ENCODE results near the gene ARPC1B. TPM values are rescaled to one million over a fixed set of nuclear protein-coding genes. Genes with fewer than 3 reads are reported as not detected.
"Not testable (repeated sequence)": the region's sequence is repeated elsewhere in the genome, so short reads cannot be mapped to it uniquely, and the experiment has no call there.

Gene ARPC1B
- polyA plus RNA-seq, 4 donors: 26.5 to 47.6 (median 34.2) TPM

DNA sequence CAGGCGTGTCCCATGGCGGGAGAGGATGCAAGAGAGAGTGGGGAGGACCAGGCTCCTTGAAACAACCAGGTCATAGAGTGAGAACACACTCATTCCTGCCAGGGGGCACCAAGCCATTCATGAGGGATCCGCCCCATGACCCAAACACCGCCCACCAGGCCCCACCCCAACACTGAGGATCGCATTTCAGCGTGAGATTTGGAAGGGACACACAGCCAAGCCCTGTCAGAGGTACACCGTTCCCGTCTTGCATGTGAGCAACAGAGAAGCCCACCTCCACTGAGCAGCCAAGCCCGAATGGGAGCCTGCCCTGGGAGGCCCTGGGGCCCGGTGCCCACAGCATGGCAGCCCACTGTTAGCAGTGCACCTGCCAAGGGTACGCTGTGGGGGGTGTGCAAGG lies 7.9 kb upstream of the ARPC1B start:
- no peak for DNase-seq (ENCODE audit: low read depth in 4 of 4, low spot score in 3 of 4)

GRCh38 chr7:99368750-99369389 lies 5.7 kb upstream of the ARPC1B start:
- DNase-seq (ENCODE audit: low read depth in 4 of 4, low spot score in 3 of 4): no peak

DNA sequence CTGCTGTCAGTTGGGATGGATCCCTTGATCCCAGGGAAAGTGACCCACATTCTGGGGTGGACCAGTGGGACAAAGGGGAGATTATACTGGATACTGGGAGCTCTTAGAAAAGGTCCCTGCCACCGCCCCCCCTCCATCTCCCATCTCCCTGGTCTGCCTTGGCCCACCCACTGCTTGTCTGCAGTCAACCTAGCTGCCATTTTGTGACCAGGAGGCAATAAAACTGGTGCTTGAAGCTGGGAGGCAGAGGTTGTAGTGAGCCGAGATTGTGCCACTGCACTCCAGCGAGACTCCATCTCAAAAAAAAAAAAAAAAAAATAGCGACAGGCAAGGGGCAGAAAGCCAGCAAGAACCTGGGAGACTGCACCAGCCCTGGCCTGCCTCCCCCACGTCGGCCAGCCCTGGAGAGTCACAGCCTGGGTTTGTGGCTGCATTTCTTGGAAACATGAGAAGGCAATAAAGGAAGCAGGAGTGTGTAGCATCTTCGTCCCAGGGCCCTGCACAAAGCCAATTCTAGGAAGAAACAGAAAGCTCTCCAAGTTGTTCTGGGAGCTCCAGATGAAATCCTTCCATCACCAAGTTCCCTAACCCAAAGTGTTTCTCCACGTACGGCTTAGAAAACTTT lies 4.7 kb upstream of the ARPC1B start:
- DNase-seq (ENCODE audit: low read depth in 4 of 4, low spot score in 3 of 4): no peak

DNA sequence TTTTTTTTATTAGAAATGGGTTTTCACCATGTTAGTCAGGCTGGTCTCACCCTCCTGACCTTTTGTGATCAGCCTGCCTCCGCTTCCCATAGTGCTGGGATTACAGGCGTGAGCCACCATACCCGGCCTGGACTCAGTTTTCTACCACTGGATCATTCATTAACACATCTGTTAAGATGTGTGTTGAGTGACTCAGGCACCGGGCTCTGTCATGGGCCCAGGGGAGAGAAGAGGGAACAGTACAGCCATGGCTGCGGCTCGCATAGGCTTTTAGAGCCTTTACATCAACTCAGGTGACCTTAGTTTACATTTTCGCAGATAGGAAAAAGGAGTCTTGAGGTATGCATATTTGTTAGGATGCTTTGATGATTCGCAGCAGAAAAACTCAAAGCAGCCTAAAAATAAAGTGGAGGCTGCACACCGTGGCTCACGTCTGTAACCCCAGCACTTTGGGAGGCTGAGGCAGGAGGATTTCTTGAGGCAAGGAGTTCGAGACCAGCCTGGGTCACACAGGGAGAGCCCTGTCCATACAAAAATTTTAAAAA lies 3.1 kb upstream of the ARPC1B start:
- no peak for DNase-seq (ENCODE audit: low read depth in 4 of 4, low spot score in 3 of 4)

DNA sequence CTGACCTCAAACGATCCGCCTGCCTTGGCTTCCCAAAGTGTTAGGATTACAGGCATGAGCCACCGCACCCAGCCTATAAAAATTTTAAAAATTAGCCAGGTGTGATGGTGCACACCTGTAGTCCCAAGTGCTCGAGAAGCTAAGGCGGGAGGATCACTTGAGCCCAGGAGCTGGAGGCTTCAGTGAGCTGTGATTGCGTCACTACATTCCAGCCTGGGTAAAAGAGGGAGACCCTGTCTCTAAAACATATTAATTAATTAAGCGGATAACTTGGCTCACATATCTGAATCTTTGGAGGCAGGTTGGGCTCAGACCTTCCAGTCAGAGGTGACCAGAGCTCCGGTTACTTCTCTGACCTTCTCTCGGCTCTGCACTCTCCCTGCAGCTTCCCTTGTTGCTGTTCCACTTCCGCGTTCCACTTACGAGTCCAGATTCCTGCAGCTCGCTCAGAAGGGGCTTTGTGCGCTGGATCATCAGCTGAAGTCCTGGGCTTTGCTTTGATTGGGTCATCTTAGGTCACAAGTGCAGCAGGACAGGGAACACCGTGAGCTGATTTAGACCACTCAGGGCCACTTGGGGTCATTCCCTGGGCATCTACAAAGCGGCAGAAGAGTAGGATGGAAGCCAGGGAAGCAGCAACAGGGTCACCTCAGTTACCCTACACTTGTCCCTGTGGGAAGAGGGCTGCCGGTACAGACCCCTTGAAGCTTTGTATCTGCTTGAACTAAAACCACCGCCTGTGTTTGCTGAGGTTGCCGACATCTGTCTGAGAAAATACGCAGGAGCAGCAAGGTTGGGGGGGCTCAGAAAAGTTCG lies 2.0 kb upstream of the ARPC1B start:
- peak in 1 of 4 donors; percentile 60 for DNase-seq (ENCODE audit: low read depth in 4 of 4, low spot score in 3 of 4)

DNA sequence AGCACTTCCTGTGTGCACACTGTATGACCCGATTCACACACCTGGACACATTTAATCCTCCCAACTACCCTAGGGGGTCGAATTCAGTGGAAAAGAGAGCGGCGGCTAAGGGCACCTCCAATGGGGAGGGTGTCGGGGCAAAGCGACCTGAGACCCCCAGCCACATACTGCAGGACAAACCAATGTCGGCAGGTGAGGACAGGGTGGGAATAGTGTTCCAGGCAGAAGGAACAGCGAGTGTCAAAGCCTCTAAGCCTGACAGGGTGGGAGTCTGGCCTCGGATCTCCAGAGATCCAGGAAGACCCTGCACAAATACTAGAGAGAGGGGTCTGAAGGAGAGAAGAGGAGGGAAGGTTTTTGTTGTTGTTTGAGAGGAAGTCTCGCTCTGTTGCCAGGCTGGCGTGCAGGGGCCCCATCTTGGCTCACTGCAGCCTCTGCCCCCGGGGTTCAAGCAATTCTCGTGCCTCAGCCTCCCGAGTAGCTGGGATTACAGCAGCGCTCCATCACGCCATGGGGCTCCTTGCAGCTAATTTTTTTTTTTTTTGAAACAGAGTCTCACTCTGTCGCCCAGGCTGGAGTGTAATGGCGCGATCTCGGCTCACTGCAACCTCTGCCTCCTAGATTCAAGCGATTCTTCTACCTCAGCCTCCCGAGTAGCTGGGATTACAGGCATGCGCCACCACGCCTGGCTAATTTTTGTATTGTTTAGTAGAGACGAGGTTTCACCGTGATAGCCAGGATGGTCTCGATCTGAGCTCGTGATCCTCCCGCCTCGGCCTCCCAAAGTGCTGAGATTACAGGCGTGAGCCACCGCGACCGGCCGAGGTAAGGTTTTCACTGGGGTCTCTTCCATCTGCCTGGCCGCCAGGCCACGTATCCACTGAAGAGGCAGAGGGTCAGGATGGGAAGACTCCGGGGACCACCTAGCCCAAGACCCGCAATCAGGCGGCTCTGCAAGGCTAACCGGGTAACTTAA lies 1.2 kb upstream of the ARPC1B start:
- no peak for DNase-seq (ENCODE audit: low read depth in 4 of 4, low spot score in 3 of 4)

GRCh38 chr7:99375070-99375807 lies 709 bp downstream of the ARPC1B start:
- no peak for DNase-seq (ENCODE audit: low read depth in 4 of 4, low spot score in 3 of 4)

GRCh38 chr7:99379043-99379577 lies 4.6 kb downstream of the ARPC1B start:
- DNase-seq (ENCODE audit: low read depth in 4 of 4, low spot score in 3 of 4): no peak

DNA sequence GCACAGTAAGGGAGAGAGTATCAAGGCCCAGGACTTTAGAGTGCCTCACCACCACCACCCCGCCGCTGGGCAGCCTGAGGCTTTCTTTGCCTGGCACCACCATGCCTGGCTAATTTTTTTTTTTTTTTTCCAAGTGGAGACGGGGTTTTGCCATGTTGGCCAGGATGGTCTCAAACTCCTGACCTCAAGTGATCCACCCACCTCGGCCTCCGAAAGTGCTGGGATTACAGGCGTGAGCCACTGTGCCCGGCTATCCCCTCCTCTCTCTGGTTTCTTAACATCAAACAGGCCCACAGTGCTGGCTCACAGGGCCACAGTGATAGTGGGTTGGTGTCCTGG lies 5.1 kb downstream of the ARPC1B start:
- DNase-seq (ENCODE audit: low read depth in 4 of 4, low spot score in 3 of 4): not testable (repeated sequence)

DNA sequence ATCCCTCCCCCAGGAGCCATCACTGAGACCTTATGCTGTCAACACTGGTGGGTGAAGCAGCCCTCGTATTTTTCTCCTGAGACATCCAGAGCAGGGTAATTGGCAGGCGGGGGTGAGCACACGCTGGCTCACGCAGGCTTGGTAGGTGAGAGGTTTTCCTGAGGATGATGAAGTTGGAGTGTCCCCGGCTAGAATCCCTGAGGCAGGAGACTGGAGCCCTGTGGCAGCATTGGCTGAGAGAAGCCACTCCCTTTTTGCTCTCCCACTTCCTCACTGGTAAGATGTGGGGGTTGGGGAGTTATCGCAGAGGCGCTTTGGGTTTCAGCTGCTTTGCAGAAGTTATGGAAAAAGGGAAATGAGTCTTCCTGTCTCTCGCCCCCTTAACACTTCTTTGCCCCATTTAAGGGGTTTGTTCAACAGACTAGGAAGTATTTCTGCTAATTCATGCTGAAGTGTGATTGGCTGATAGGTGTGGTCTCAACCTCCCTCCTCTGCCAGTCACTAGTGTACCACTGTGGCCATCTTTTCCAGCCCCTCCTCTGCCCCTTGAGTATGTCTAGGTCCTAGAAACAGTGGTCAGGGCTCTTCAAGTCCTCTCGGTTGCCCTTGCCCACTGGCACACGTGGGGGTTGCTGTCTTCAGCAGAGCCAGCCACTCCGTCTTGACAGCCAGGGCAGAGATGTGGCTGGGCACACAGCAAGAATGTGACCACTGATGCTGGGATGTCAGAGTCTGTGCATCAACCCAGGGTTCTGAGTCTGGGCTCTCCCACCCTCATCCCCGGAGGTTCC lies 5.7 kb downstream of the ARPC1B start:
- DNase-seq (ENCODE audit: low read depth in 4 of 4, low spot score in 3 of 4): no peak

GRCh38 chr7:99380823-99381663 lies 6.5 kb downstream of the ARPC1B start:
- no peak for DNase-seq (ENCODE audit: low read depth in 4 of 4, low spot score in 3 of 4)

DNA sequence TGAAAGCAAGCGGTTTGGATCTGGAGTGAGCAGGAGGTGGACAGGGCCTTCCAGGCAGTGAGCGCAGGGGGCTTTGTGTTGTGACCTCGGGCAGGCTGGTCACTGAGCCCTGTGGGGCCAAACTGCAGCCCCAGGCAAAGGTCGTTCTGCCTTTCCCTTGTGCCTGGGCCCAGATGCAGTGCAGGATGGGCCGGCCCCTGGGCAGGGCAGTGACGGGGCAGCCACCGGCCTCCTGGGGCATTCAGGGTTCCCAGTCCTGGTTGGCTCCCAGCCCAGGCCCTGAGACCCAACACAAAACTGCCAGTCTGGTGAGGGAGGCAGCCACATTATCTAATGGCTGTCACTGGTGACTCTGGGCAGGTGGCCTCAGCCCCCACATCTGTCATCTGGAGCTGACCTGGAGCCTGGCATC lies 7.1 kb downstream of the ARPC1B start:
- no peak for DNase-seq (ENCODE audit: low read depth in 4 of 4, low spot score in 3 of 4)

DNA sequence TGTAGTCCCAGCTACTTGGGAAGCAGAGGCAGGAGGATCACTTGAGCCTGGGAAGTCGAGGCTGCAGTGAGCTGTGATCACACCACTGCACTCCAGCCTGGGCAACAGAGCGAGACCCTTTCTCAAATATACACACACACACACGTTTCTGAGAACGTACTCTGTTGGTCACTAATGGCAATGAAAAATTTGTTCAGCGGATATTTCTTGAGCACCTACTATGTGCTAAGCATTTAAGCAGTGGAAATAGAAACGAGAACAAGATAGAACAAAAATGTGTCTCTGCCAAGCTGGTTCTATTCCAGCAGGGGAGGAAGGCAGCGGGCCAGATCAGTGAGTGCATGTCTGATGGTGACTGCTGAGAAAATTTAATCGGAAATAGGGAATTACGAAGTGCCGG lies 8.7 kb downstream of the ARPC1B start:
- DNase-seq (ENCODE audit: low read depth in 4 of 4, low spot score in 3 of 4): no peak

DNA sequence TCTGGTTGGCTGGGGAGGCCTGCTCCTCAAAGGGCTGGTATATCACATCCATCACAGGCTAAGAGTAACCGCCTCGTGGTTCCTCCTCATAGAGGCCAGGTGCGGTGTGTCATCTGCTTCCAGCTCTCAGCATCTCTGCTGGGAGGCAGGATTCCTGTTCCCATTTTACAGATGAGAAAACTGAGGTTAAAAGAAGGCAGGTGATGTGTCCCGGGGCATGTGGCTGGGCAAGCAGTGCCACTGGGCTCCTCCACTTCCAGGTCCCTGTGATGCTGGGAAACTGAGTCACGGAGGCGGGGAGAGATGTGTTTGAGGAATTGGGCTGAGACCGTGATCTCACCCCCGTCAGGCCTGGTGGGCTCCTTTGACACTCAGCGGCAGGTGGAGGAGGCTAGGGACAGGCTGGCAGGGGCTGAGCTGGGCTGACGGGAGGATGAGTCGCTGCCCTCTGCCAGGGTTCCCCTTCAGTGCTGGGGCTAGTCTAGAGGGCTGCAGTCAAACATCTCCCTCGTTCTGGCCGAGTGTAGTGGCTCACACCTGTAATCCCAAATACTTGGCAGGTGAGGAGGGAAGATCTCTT lies 9.4 kb downstream of the ARPC1B start:
- DNase-seq (ENCODE audit: low read depth in 4 of 4, low spot score in 3 of 4): no peak

DNA sequence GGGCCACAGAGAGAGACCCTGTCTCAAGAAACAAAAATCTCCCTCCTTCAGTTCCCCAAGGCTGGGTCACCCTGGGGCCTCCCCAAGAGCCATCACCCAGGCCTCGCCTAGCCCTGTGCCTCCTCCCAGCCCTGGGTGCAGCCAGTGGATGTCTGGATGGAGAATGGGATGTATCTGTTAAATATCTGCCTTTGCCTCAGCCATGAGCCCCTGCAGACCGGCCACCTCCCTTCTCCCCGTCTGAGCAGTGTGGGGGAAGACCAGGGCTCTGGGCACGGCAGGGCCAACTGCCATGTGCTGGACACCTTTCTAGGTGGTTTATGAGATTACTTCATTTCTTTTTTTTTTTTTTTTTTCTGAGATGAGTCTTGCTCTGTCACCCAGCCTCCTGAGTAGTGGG lies 10.0 kb downstream of the ARPC1B start:
- no peak for DNase-seq (ENCODE audit: low read depth in 4 of 4, low spot score in 3 of 4)

GRCh38 chr7:99385564-99385963 lies 11.0 kb downstream of the ARPC1B start:
- no peak for DNase-seq (ENCODE audit: low read depth in 4 of 4, low spot score in 3 of 4)

DNA sequence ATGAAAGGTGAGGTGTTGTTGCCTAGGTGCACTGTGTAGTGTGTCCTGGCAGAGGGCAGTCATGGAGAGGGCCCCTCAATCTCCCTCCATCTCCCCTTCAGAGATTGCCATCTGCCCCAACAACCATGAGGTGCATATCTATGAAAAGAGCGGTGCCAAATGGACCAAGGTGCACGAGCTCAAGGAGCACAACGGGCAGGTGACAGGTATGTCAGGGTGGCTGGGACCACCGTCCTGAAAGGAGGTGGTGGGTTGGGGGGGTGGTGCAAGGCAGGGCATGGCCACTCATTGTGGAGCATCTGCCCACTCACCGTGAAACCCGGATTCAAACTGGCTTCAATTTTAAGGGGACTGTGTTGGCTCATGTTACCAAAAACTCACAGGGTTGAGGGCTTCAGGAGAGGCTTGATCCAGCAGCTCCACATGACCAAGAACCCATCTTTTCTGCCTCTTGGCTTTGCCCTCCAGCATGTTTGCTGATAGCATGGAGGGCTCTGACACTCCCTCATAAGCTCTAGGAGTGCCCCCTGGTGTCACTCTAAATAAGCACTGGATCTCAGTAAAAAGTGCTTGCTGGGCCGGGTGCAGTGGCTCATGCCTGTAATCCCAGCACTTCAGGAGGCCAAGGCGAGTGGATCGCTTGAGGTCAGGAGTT lies 12.2 kb downstream of the ARPC1B start:
- DNase-seq (ENCODE audit: low read depth in 4 of 4, low spot score in 3 of 4): no peak
